ENCODE data around the gene SPCS3.
"Not testable (repeated sequence)": the region's sequence is repeated elsewhere in the genome, so short reads cannot be mapped to it uniquely, and the experiment has no call there.

- not testable (repeated sequence) for TF ChIP-seq CTCF (conservative IDR thresholded peaks at IDR 0.05; ENCODE audit: low read length); EZH2phosphoT487 (IDR thresholded peaks at IDR 0.05; ENCODE audit: borderline replicate concordance)
Observed at GRCh38 chr4:176345346-176345745, 25.6 kb downstream of the SPCS3 start.
